ENCODE measurements around the gene MAP3K5. TPM values are rescaled to one million over a fixed set of nuclear protein-coding genes. Genes with fewer than 3 reads are reported as not detected.

The MAP3K5 gene
- total and polyA plus RNA-seq, 2 of the 8 experiments (the other 6 are each of a cell fraction or from before 2014, with no cell fraction given) = 0.63 to 2.6 TPM

GRCh38 chr6:136801581-136801980, 9.3 kb upstream of the MAP3K5 start (continued):
- TF ChIP-seq CHD7 (IDR thresholded peaks at IDR 0.05; ENCODE audit: insufficient replicate concordance, low read length) (no peak), ASH2L (IDR thresholded peaks at IDR 0.05; ENCODE audit: low read length) (no peak), SIRT6 (IDR thresholded peaks at IDR 0.05; ENCODE audit: low read length) (no peak), ATF3 (IDR thresholded peaks at IDR 0.05; ENCODE audit: insufficient read depth, low read depth, low read length) (no peak), CTBP2 (IDR thresholded peaks at IDR 0.05; ENCODE audit: borderline replicate concordance, insufficient read depth, insufficient read length, low read length) (no peak), TCF12 (IDR thresholded peaks at IDR 0.05; ENCODE audit: low read depth, low read length) (no peak), MAFK (IDR thresholded peaks at IDR 0.05; ENCODE audit: low read depth, low read length) (no peak)

All from H1 (cell line).